Colonic mucosa (tissue), 4 donors: Measurements from ENCODE around the gene DNA2. TPM values are rescaled to one million over a fixed set of nuclear protein-coding genes. Genes with fewer than 3 reads are reported as not detected.

ENCODE experiments used
- DNase-seq: peaks from one replicate; pipeline ENCODE4 v3.0.0-alpha.2; 2020
- H3K27ac ChIP-seq: fragments of 200-600 bp; one replicate; pipeline ENCODE4 v1.8.0; 2021
- H3K27me3 ChIP-seq: fragments of 200-600 bp; one replicate; pipeline ENCODE4 v1.8.0; 2021
- H3K36me3 ChIP-seq: fragments of 200-600 bp; one replicate; pipeline ENCODE4 v1.8.0; 2021
- H3K4me1 ChIP-seq: fragments of 200-600 bp; one replicate; pipeline ENCODE4 v1.8.0; 2021; ENCODE audit warnings: mild to moderate bottlenecking
- H3K4me3 ChIP-seq: fragments of 200-600 bp; one replicate; pipeline ENCODE4 v1.8.0; 2021
- H3K9ac ChIP-seq, 2 donors: one replicate each; pipeline ENCODE4 v1.7.0; 2013; ENCODE audit warnings: control low read depth in 2 of 2, low read depth in 2 of 2, low read length in 2 of 2
- H3K9me3 ChIP-seq: fragments of 200-600 bp; one replicate; pipeline ENCODE4 v1.8.0; 2021
- intact Hi-C: fragments of 100-400 bp; cut with DNase I; formaldehyde crosslinking; loops from one replicate; pipeline ENCODE4 v1.14.1; 2022
- total RNA-seq, 2 donors: library from RNA; stranded (reverse); fragmentation: NEBNext Ultra II Directional in 1 of 2; extraction: Animal tissue kit (Norgen Biotek cat#: 25700) in 1 of 2; gene quantifications; one replicate each; pipeline ENCODE4 v1.2.1, GENCODE V29; 2021
- TF ChIP-seq, protein P1 (sequence below): fragments of 200-600 bp; IDR thresholded peaks from one replicate; pipeline ENCODE4 v1.8.0; 2022; ENCODE audit warnings: antibody characterized with exemption, mild to moderate bottlenecking
- donor health status: healthy.
- donor health status: DM: no; HTN: no; CAD: no.
- donor health status: DM: no; HTN: no; CAD: no.

Gene DNA2
- total RNA-seq, 2 donors from 2014 or later = 7.7 to 16.4 TPM

DNA sequence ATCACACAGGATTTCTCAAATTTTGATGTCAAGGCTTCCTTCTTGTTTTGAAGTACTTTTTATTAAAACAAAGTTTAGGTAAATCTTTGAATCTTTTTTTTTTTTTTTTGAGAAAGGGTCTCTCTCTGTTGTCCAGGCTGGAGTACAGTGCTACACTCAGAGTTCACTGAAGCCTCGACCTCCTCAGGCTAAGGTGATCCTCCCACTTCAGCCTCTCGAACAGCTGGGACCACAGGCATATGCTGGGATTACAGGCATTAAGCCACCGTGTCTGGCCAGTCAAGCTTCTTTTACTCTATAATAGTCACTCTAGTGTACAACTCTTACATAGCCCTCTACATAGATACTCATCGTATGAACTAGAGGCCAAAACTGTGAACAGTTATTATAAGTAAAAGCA is 68.1 kb downstream of the DNA2 start:
- TF ChIP-seq, protein P1, sequence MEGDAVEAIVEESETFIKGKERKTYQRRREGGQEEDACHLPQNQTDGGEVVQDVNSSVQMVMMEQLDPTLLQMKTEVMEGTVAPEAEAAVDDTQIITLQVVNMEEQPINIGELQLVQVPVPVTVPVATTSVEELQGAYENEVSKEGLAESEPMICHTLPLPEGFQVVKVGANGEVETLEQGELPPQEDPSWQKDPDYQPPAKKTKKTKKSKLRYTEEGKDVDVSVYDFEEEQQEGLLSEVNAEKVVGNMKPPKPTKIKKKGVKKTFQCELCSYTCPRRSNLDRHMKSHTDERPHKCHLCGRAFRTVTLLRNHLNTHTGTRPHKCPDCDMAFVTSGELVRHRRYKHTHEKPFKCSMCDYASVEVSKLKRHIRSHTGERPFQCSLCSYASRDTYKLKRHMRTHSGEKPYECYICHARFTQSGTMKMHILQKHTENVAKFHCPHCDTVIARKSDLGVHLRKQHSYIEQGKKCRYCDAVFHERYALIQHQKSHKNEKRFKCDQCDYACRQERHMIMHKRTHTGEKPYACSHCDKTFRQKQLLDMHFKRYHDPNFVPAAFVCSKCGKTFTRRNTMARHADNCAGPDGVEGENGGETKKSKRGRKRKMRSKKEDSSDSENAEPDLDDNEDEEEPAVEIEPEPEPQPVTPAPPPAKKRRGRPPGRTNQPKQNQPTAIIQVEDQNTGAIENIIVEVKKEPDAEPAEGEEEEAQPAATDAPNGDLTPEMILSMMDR = no peak
- no peak overlapping the region for H3K9ac ChIP-seq
- no peaks in the 10 kb centered on the region for H3K36me3 ChIP-seq
- intact Hi-C loops = no loop called here
- no peak overlapping the region for H3K4me3 ChIP-seq
- H3K27me3 ChIP-seq = no peaks in the 10 kb centered on the region
- H3K9me3 ChIP-seq = no peaks in the 10 kb centered on the region
- no peak for DNase-seq
- no peak overlapping the region for H3K27ac ChIP-seq
- peaks cover 3% of the 10 kb centered on the region for H3K4me1 ChIP-seq

DNA sequence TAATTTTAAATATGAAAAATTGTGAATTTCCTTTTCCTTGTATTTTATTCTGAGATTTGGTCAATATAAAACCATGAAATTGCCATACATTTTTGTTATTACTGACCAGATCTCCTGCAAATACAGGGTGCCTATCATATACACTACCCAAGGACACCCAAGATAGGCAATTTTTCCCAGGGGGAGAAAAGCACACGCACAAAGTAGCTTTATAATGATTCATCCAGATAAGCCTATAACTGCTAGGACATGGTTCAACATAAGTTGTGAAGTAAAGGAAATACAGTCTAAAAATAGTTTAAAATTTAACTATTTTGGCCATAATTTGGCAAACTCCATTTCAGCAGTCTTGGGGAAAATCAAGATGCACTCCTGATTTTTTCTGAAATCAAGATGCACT is 69.5 kb downstream of the DNA2 start:
- Histone ChIP-seq H3K9ac (no peak overlapping the region), H3K4me1 (peaks cover 3% of the 10 kb centered on the region), H3K4me3 (no peak overlapping the region), H3K27me3 (no peaks in the 10 kb centered on the region), H3K36me3 (no peaks in the 10 kb centered on the region), H3K9me3 (no peaks in the 10 kb centered on the region), H3K27ac (no peak overlapping the region)
- intact Hi-C loops = no loop called here
- DNase-seq = no peak
- TF ChIP-seq, protein P1 = no peak

DNA sequence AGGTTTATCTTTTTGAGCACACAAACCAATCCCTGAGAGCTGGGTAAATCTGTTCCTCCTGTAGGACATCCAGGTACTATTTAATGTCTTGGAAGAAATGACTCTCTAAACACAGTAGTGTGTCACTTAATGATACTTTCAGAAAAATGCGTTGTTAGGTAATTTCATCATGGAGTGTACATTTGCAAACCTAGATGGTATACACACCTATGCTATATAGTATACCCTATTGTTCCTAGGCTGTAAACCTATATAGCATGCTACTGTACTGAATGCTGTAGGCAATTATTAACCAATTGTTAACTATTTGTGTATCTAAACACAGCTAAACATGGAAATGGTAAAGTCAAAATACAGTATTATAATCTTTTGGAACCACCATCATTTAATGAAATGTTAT is 74.8 kb downstream of the DNA2 start:
- Histone ChIP-seq H3K4me3 (no peak overlapping the region), H3K27ac (peak overlapping the region; percentile 7), H3K27me3 (no peaks in the 10 kb centered on the region), H3K4me1 (no peaks in the 10 kb centered on the region), H3K9me3 (no peaks in the 10 kb centered on the region), H3K36me3 (no peaks in the 10 kb centered on the region), H3K9ac (no peak overlapping the region)
- no peak for DNase-seq
- TF ChIP-seq, protein P1 = no peak
- intact Hi-C loops = no loop called here

DNA sequence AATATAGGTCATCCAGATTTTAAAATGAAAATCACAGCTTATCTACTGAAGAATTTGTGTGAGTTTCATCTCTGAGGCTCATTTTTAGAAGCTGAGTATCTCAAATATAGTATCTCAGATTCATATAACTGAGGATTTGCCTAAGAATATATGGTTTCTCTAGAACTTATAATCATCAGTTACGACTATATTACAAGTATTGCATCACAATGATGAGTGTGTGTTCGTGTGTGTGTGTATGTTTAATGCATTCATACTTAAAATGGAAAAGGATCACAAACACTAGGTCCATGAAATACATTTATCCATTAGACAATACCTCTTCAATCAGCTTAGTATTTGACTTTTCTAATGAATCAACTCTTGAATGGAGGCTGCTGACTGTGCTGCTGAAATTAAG is 86.0 kb downstream of the DNA2 start:
- intact Hi-C loops = no loop called here
- TF ChIP-seq, protein P1 = no peak
- no peak overlapping the region for H3K4me3 ChIP-seq
- H3K9ac ChIP-seq = no peak overlapping the region
- peaks cover 3% of the 10 kb centered on the region for H3K36me3 ChIP-seq
- no peaks in the 10 kb centered on the region for H3K4me1 ChIP-seq
- H3K9me3 ChIP-seq = no peaks in the 10 kb centered on the region
- no peak for DNase-seq
- H3K27me3 ChIP-seq = no peaks in the 10 kb centered on the region
- no peak overlapping the region for H3K27ac ChIP-seq

DNA sequence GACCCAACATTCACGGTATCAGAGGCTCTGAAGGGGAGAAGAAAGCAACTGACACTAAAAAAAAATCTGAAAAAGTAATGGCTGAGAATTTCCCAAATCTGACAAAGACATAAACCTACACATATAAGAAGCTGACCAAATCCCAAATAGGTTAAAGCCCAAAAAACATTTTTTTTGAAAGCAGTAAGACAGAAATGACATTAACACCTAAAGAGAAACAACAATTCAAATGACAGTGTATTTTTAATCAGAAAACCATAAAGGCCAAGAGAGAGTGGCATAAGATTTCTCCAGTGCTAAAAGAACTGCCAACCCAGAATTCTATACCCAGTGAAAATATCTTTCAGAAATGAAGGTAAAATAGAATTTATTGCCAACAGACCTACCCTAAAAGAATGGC is 100.2 kb downstream of the DNA2 start:
- intact Hi-C loops = no loop called here
- H3K9ac ChIP-seq = no peak overlapping the region
- no peak for DNase-seq
- TF ChIP-seq, protein P1 = no peak
- H3K27me3 ChIP-seq = no peaks in the 10 kb centered on the region
- no peaks in the 10 kb centered on the region for H3K36me3 ChIP-seq
- H3K27ac ChIP-seq = no peak overlapping the region
- H3K4me1 ChIP-seq = no peaks in the 10 kb centered on the region
- H3K9me3 ChIP-seq = no peaks in the 10 kb centered on the region
- no peak overlapping the region for H3K4me3 ChIP-seq

DNA sequence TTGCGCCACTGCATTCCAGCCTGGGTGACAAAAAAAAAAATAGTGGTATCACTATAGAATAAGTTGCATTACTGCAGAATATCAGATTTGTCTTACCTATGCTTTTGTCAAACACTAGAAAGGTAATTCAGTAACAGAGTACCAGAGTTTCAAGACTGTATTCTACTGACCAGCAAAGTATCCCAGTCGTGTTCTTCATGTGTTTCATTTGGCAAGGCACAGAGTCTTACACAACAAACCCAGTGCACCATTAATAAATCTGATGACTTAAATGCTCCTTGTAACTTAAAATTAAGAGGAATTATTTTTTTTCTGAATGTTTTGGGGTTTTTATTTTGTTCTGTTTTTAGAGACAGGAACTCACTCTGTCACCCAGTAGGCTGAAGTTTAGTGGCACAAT is 104.7 kb downstream of the DNA2 start:
- intact Hi-C loops = no loop called here
- H3K4me1 ChIP-seq = no peaks in the 10 kb centered on the region
- no peak for DNase-seq
- TF ChIP-seq, protein P1 = no peak
- no peak overlapping the region for H3K4me3 ChIP-seq
- no peak overlapping the region for H3K9ac ChIP-seq
- H3K9me3 ChIP-seq = no peaks in the 10 kb centered on the region
- no peaks in the 10 kb centered on the region for H3K27me3 ChIP-seq
- H3K36me3 ChIP-seq = no peaks in the 10 kb centered on the region
- no peak overlapping the region for H3K27ac ChIP-seq
